Colonic mucosa (tissue), 4 donors: Measurements from ENCODE around the gene DEFB123. TPM values are rescaled to one million over a fixed set of nuclear protein-coding genes. Genes with fewer than 3 reads are reported as not detected.

Experiments used
- DNase-seq: peaks from one replicate; pipeline ENCODE4 v3.0.0-alpha.2; 2020
- H3K27ac ChIP-seq: fragments of 200-600 bp; one replicate; pipeline ENCODE4 v1.8.0; 2021
- H3K27me3 ChIP-seq: fragments of 200-600 bp; one replicate; pipeline ENCODE4 v1.8.0; 2021
- H3K36me3 ChIP-seq: fragments of 200-600 bp; one replicate; pipeline ENCODE4 v1.8.0; 2021
- H3K4me1 ChIP-seq: fragments of 200-600 bp; one replicate; pipeline ENCODE4 v1.8.0; 2021; ENCODE audit warnings: mild to moderate bottlenecking
- H3K4me3 ChIP-seq: fragments of 200-600 bp; one replicate; pipeline ENCODE4 v1.8.0; 2021
- H3K9ac ChIP-seq, 2 donors: one replicate each; pipeline ENCODE4 v1.7.0; 2013; ENCODE audit warnings: control low read depth in 2 of 2, low read depth in 2 of 2, low read length in 2 of 2
- H3K9me3 ChIP-seq: fragments of 200-600 bp; one replicate; pipeline ENCODE4 v1.8.0; 2021
- CTCF ChIP-seq: fragments of 200-600 bp; IDR thresholded peaks from one replicate; pipeline ENCODE4 v1.8.0; 2022; ENCODE audit warnings: antibody characterized with exemption, mild to moderate bottlenecking
- intact Hi-C: fragments of 100-400 bp; cut with DNase I; formaldehyde crosslinking; loops from one replicate; pipeline ENCODE4 v1.14.1; 2022
- total RNA-seq, 2 donors: library from RNA; stranded (reverse); fragmentation: NEBNext Ultra II Directional in 1 of 2; extraction: Animal tissue kit (Norgen Biotek cat#: 25700) in 1 of 2; gene quantifications; one replicate each; pipeline ENCODE4 v1.2.1, GENCODE V29; 2021
- donor health status: healthy.
- donor health status: DM: no; HTN: no; CAD: no.
- donor health status: DM: no; HTN: no; CAD: no.

DEFB123 gene
- total RNA-seq, 2 donors from 2014 or later, result not detected

GRCh38 chr20:31488115-31488514, 47.7 kb downstream of the DEFB123 start:
- no peaks in the 10 kb centered on the region for H3K9me3 ChIP-seq

GRCh38 chr20:31489152-31489551, 48.7 kb downstream of the DEFB123 start:
- no peaks in the 10 kb centered on the region for H3K27me3 ChIP-seq
- no peak overlapping the region for H3K27ac ChIP-seq
- TF ChIP-seq CTCF, result no peak
- no peaks in the 10 kb centered on the region for H3K4me1 ChIP-seq
- no peak overlapping the region for H3K9ac ChIP-seq
- intact Hi-C loops, result no loop called here
- no peaks in the 10 kb centered on the region for H3K36me3 ChIP-seq
- no peaks in the 10 kb centered on the region for H3K9me3 ChIP-seq
- H3K4me3 ChIP-seq, result no peak overlapping the region
- no peak for DNase-seq

More at GRCh38 chr20:31488115-31488514, 47.7 kb downstream of the DEFB123 start:
- no peak for DNase-seq
- intact Hi-C loops, result no loop called here
- Histone ChIP-seq H3K36me3 (no peaks in the 10 kb centered on the region), H3K27me3 (no peaks in the 10 kb centered on the region), H3K4me1 (no peaks in the 10 kb centered on the region), H3K27ac (no peak overlapping the region), H3K9ac (no peak overlapping the region), H3K4me3 (no peak overlapping the region)
- no peak for TF ChIP-seq CTCF

GRCh38 chr20:31490752-31491151, 50.3 kb downstream of the DEFB123 start:
- Histone ChIP-seq H3K4me3 (no peak overlapping the region), H3K36me3 (no peaks in the 10 kb centered on the region), H3K27ac (no peak overlapping the region), H3K4me1 (no peaks in the 10 kb centered on the region), H3K9me3 (no peaks in the 10 kb centered on the region), H3K9ac (no peak overlapping the region), H3K27me3 (no peaks in the 10 kb centered on the region)
- intact Hi-C loops, result no loop called here
- TF ChIP-seq CTCF, result no peak
- DNase-seq, result no peak

- Histone ChIP-seq H3K27ac (no peak overlapping the region), H3K4me1 (no peaks in the 10 kb centered on the region), H3K9ac (no peak overlapping the region), H3K27me3 (no peaks in the 10 kb centered on the region), H3K9me3 (no peaks in the 10 kb centered on the region), H3K4me3 (no peak overlapping the region), H3K36me3 (no peaks in the 10 kb centered on the region)
- DNase-seq, result no peak
- intact Hi-C loops, result no loop called here
- TF ChIP-seq CTCF, result no peak
Observed at GRCh38 chr20:31494131-31494530, 53.7 kb downstream of the DEFB123 start.

GRCh38 chr20:31496761-31497295, 56.4 kb downstream of the DEFB123 start:
- H3K4me3 ChIP-seq, result no peak overlapping the region
- no peaks in the 10 kb centered on the region for H3K4me1 ChIP-seq
- no peak for DNase-seq
- intact Hi-C loops, result no loop called here
- H3K9me3 ChIP-seq, result no peaks in the 10 kb centered on the region
- no peak for TF ChIP-seq CTCF
- H3K36me3 ChIP-seq, result no peaks in the 10 kb centered on the region
- no peak overlapping the region for H3K27ac ChIP-seq
- no peak overlapping the region for H3K9ac ChIP-seq
- H3K27me3 ChIP-seq, result no peaks in the 10 kb centered on the region
